GM11168 (cell line): ENCODE measurements around the gene SMIM10L2A.
"Not testable (repeated sequence)": the region's sequence is repeated elsewhere in the genome, so short reads cannot be mapped to it uniquely, and the experiment has no call there.

ENCODE experiments used
- in situ Hi-C: fragments of 300-500 bp; cut with MboI; formaldehyde crosslinking; loops from one replicate; pipeline ENCODE4 v1.12.0; 2022; ENCODE audit warnings: low sequenced_read_pairs; ENCODE audit not compliant: unreplicated experiment

Gene SMIM10L2A

GRCh38 chrX:135449637-135450550 lies 28.1 kb downstream of the SMIM10L2A start:
- in situ Hi-C loops: no loop called here

- in situ Hi-C loops: no loop called here
Measured at GRCh38 chrX:135453381-135453780, 31.6 kb downstream of the SMIM10L2A start.

- in situ Hi-C loops: no loop called here
Measured at GRCh38 chrX:135454816-135455215, 33.1 kb downstream of the SMIM10L2A start.

GRCh38 chrX:135461756-135462155 lies 40.0 kb downstream of the SMIM10L2A start:
- in situ Hi-C loops: not testable (repeated sequence)

- in situ Hi-C loops: no loop called here
Measured at GRCh38 chrX:135463937-135464336, 42.2 kb downstream of the SMIM10L2A start.

GRCh38 chrX:135476378-135476777 lies 54.6 kb downstream of the SMIM10L2A start:
- in situ Hi-C loops: no loop called here

- in situ Hi-C loops: no loop called here
Measured at GRCh38 chrX:135477576-135477975, 55.8 kb downstream of the SMIM10L2A start.
